Fibroblast of the conjunctiva (primary cell): ENCODE measurements around the gene HTR3B.

ENCODE experiments used
- DNase-seq: peaks from one replicate; pipeline ENCODE4 v3.0.0-alpha.2; 2010; ENCODE audit warnings: low read depth

Gene HTR3B

GRCh38 chr11:113947994-113948393, 43.4 kb downstream of the HTR3B start:
- no peak for DNase-seq

- DNase-seq = no peak
Observed at GRCh38 chr11:113949891-113950290, 45.3 kb downstream of the HTR3B start.

GRCh38 chr11:113951537-113951936, 46.9 kb downstream of the HTR3B start:
- no peak for DNase-seq

- DNase-seq = no peak
Observed at GRCh38 chr11:113952070-113952469, 47.5 kb downstream of the HTR3B start.

GRCh38 chr11:113952588-113952987, 48.0 kb downstream of the HTR3B start:
- no peak for DNase-seq

GRCh38 chr11:113954235-113954634, 49.6 kb downstream of the HTR3B start:
- DNase-seq = no peak

- no peak for DNase-seq
Observed at GRCh38 chr11:113956986-113957385, 52.4 kb downstream of the HTR3B start.

- DNase-seq = no peak
Observed at GRCh38 chr11:113960702-113961330, 56.2 kb downstream of the HTR3B start.

GRCh38 chr11:113967361-113967760, 62.8 kb downstream of the HTR3B start:
- DNase-seq = no peak

GRCh38 chr11:113971506-113972195, 67.1 kb downstream of the HTR3B start:
- DNase-seq = no peak

GRCh38 chr11:113974741-113975470, 70.3 kb downstream of the HTR3B start, which contains the start of gene HTR3A:
HTR3A (plus strand) TSS chr11:113975108; CDS start chr11:113975326, 218 bp downstream.
- no peak for DNase-seq

- DNase-seq = no peak
Observed at GRCh38 chr11:113977071-113977490, 72.5 kb downstream of the HTR3B start.

- DNase-seq = no peak
Observed at GRCh38 chr11:113977701-113978100, 73.1 kb downstream of the HTR3B start.

- DNase-seq = no peak
Observed at GRCh38 chr11:113979431-113979830, 74.8 kb downstream of the HTR3B start.

- no peak for DNase-seq
Observed at GRCh38 chr11:113980785-113981184, 76.2 kb downstream of the HTR3B start.

GRCh38 chr11:113982306-113982705, 77.7 kb downstream of the HTR3B start:
- DNase-seq = no peak

GRCh38 chr11:113984781-113985180, 80.2 kb downstream of the HTR3B start:
- no peak for DNase-seq

- no peak for DNase-seq
Observed at GRCh38 chr11:113985906-113986305, 81.3 kb downstream of the HTR3B start.

GRCh38 chr11:113986351-113987140, 82.0 kb downstream of the HTR3B start:
- no peak for DNase-seq

GRCh38 chr11:113989381-113989780, 84.8 kb downstream of the HTR3B start:
- no peak for DNase-seq

- no peak for DNase-seq
Observed at GRCh38 chr11:113989916-113990315, 85.3 kb downstream of the HTR3B start.

- DNase-seq = no peak
Observed at GRCh38 chr11:113991170-113991569, 86.6 kb downstream of the HTR3B start.
